ENCODE measurements around the gene WWC2.

Gene WWC2

DNA sequence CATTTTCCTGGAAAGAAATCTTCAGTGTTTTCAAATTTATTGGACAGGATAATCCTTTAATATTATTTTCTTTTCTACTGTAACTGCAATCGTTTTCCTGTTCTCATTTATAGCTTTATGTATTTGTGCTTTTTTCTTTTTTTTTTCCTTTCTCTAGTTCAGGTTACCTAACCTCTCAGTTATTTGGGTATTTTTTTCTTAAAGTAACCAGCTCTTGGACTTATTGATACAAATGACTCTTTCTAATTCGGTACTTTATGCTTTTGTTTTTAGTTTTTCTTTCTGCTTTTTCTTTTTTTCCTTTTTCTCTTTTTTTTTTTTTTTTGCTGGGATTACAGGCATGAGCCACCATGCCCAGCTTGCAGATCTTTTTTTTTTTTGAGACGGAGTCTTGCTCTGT lies 25.2 kb downstream of the WWC2 start:
- DNase-seq (ENCODE audit: low read depth, low spot score): no peak
- no peak overlapping the region for H3K4me3 ChIP-seq (ENCODE audit: low read length)
- H3K9me3 ChIP-seq (ENCODE audit: control insufficient read depth, insufficient read depth, low read length): no peaks in the 10 kb centered on the region
- no CpG with 5 or more reads among the region's 3 CpGs for WGBS (ENCODE audit: insufficient coverage, insufficient read length)
- peaks cover 3% of the 10 kb centered on the region for H3K4me1 ChIP-seq (ENCODE audit: control insufficient read depth, insufficient read depth, low read length)
- no peaks in the 10 kb centered on the region for H3K36me3 ChIP-seq (ENCODE audit: control insufficient read depth, insufficient read depth, low read length)
- H3K27ac ChIP-seq (ENCODE audit: low read length): no peak overlapping the region
- H3K27me3 ChIP-seq (ENCODE audit: control insufficient read depth, insufficient read depth, low read length): no peaks in the 10 kb centered on the region

GRCh38 chr4:183124865-183125264 lies 25.8 kb downstream of the WWC2 start:
- Histone ChIP-seq H3K27me3 (ENCODE audit: control insufficient read depth, insufficient read depth, low read length) (no peaks in the 10 kb centered on the region), H3K9me3 (ENCODE audit: control insufficient read depth, insufficient read depth, low read length) (no peaks in the 10 kb centered on the region), H3K4me1 (ENCODE audit: control insufficient read depth, insufficient read depth, low read length) (peaks cover 3% of the 10 kb centered on the region; the same call in 1 of the 2 replicates), H3K36me3 (ENCODE audit: control insufficient read depth, insufficient read depth, low read length) (no peaks in the 10 kb centered on the region), H3K4me3 (ENCODE audit: low read length) (no peak overlapping the region), H3K27ac (ENCODE audit: low read length) (no peak overlapping the region)
- no CpG with 5 or more reads among the region's 5 CpGs for WGBS (ENCODE audit: insufficient coverage, insufficient read length)
- DNase-seq (ENCODE audit: low read depth, low spot score): no peak

GRCh38 chr4:183129125-183129524 lies 30.1 kb downstream of the WWC2 start:
- no peaks in the 10 kb centered on the region for H3K9me3 ChIP-seq (ENCODE audit: control insufficient read depth, insufficient read depth, low read length)
- no peaks in the 10 kb centered on the region for H3K36me3 ChIP-seq (ENCODE audit: control insufficient read depth, insufficient read depth, low read length)
- H3K27ac ChIP-seq (ENCODE audit: low read length): no peak overlapping the region
- peaks cover 3% of the 10 kb centered on the region for H3K4me1 ChIP-seq (ENCODE audit: control insufficient read depth, insufficient read depth, low read length)
- no peaks in the 10 kb centered on the region for H3K27me3 ChIP-seq (ENCODE audit: control insufficient read depth, insufficient read depth, low read length)
- DNase-seq (ENCODE audit: low read depth, low spot score): no peak
- H3K4me3 ChIP-seq (ENCODE audit: low read length): no peak overlapping the region
- WGBS (ENCODE audit: insufficient coverage, insufficient read length): no CpG with 5 or more reads among the region's 3 CpGs

GRCh38 chr4:183129675-183130074 lies 30.6 kb downstream of the WWC2 start:
- Histone ChIP-seq H3K4me1 (ENCODE audit: control insufficient read depth, insufficient read depth, low read length) (peaks cover 3% of the 10 kb centered on the region), H3K27me3 (ENCODE audit: control insufficient read depth, insufficient read depth, low read length) (no peaks in the 10 kb centered on the region), H3K9me3 (ENCODE audit: control insufficient read depth, insufficient read depth, low read length) (no peaks in the 10 kb centered on the region), H3K4me3 (ENCODE audit: low read length) (no peak overlapping the region), H3K27ac (ENCODE audit: low read length) (no peak overlapping the region), H3K36me3 (ENCODE audit: control insufficient read depth, insufficient read depth, low read length) (no peaks in the 10 kb centered on the region)
- no peak for DNase-seq (ENCODE audit: low read depth, low spot score)
- no CpG with 5 or more reads among the region's 2 CpGs for WGBS (ENCODE audit: insufficient coverage, insufficient read length)

GRCh38 chr4:183130328-183131155 lies 31.5 kb downstream of the WWC2 start:
- no peak overlapping the region for H3K27ac ChIP-seq (ENCODE audit: low read length)
- no peaks in the 10 kb centered on the region for H3K27me3 ChIP-seq (ENCODE audit: control insufficient read depth, insufficient read depth, low read length)
- no CpG with 5 or more reads among the region's 7 CpGs for WGBS (ENCODE audit: insufficient coverage, insufficient read length)
- no peaks in the 10 kb centered on the region for H3K9me3 ChIP-seq (ENCODE audit: control insufficient read depth, insufficient read depth, low read length)
- peaks cover 3% of the 10 kb centered on the region for H3K4me1 ChIP-seq (ENCODE audit: control insufficient read depth, insufficient read depth, low read length)
- H3K4me3 ChIP-seq (ENCODE audit: low read length): no peak overlapping the region
- H3K36me3 ChIP-seq (ENCODE audit: control insufficient read depth, insufficient read depth, low read length): no peaks in the 10 kb centered on the region
- DNase-seq (ENCODE audit: low read depth, low spot score): no peak

DNA sequence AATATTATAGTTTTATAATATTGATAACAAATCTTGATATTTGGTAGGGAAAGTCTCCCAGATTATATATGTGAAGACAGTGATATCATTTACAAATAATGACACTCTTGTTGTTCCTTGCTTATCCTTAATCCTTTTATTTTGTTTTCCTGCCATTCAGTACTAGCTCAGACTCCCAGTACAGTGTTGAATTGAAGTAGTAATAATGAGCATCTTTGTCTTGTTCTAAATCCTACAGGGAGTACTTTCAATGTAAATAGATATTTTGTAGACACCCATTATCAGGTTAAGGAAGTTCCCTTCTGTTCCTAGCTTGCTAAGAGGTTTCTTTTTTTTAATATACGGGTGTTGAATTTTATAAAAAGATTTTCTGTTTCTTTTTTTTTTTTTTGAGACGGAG lies 33.0 kb downstream of the WWC2 start:
- no CpG with 5 or more reads among the region's 2 CpGs for WGBS (ENCODE audit: insufficient coverage, insufficient read length)
- H3K36me3 ChIP-seq (ENCODE audit: control insufficient read depth, insufficient read depth, low read length): no peaks in the 10 kb centered on the region
- no peaks in the 10 kb centered on the region for H3K27me3 ChIP-seq (ENCODE audit: control insufficient read depth, insufficient read depth, low read length)
- H3K9me3 ChIP-seq (ENCODE audit: control insufficient read depth, insufficient read depth, low read length): no peaks in the 10 kb centered on the region
- no peak for DNase-seq (ENCODE audit: low read depth, low spot score)
- peaks cover 3% of the 10 kb centered on the region for H3K4me1 ChIP-seq (ENCODE audit: control insufficient read depth, insufficient read depth, low read length)
- no peak overlapping the region for H3K4me3 ChIP-seq (ENCODE audit: low read length)
- no peak overlapping the region for H3K27ac ChIP-seq (ENCODE audit: low read length)

GRCh38 chr4:183132865-183133264 lies 33.8 kb downstream of the WWC2 start:
- no peak overlapping the region for H3K4me3 ChIP-seq (ENCODE audit: low read length)
- H3K27me3 ChIP-seq (ENCODE audit: control insufficient read depth, insufficient read depth, low read length): no peaks in the 10 kb centered on the region
- peaks cover 3% of the 10 kb centered on the region for H3K4me1 ChIP-seq (ENCODE audit: control insufficient read depth, insufficient read depth, low read length)
- H3K36me3 ChIP-seq (ENCODE audit: control insufficient read depth, insufficient read depth, low read length): no peaks in the 10 kb centered on the region
- H3K27ac ChIP-seq (ENCODE audit: low read length): no peak overlapping the region
- DNase-seq (ENCODE audit: low read depth, low spot score): no peak
- H3K9me3 ChIP-seq (ENCODE audit: control insufficient read depth, insufficient read depth, low read length): no peaks in the 10 kb centered on the region

DNA sequence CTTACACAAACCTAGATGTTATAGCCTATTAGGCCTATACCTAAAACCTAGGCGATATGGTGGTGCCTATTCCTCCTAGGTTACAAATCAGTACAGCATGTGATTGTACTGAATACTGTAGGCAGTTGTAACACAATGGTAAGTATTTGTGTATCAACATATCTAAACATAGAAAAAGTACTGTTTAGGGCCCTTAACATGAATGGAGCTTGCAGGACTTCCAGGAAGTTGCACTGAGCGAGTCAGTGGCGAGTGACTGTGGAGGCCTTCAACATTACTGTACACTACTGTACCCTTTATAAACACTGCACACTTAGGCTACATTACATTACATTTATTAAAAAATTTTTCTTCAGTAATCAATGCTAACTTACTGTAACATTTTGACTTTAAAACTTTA lies 37.8 kb downstream of the WWC2 start:
- Histone ChIP-seq H3K27ac (ENCODE audit: low read length) (no peak overlapping the region), H3K9me3 (ENCODE audit: control insufficient read depth, insufficient read depth, low read length) (no peaks in the 10 kb centered on the region), H3K4me3 (ENCODE audit: low read length) (no peak overlapping the region), H3K27me3 (ENCODE audit: control insufficient read depth, insufficient read depth, low read length) (no peaks in the 10 kb centered on the region), H3K4me1 (ENCODE audit: control insufficient read depth, insufficient read depth, low read length) (no peaks in the 10 kb centered on the region), H3K36me3 (ENCODE audit: control insufficient read depth, insufficient read depth, low read length) (no peaks in the 10 kb centered on the region)
- no CpG with 5 or more reads among the region's 3 CpGs for WGBS (ENCODE audit: insufficient coverage, insufficient read length)
- DNase-seq (ENCODE audit: low read depth, low spot score): no peak

DNA sequence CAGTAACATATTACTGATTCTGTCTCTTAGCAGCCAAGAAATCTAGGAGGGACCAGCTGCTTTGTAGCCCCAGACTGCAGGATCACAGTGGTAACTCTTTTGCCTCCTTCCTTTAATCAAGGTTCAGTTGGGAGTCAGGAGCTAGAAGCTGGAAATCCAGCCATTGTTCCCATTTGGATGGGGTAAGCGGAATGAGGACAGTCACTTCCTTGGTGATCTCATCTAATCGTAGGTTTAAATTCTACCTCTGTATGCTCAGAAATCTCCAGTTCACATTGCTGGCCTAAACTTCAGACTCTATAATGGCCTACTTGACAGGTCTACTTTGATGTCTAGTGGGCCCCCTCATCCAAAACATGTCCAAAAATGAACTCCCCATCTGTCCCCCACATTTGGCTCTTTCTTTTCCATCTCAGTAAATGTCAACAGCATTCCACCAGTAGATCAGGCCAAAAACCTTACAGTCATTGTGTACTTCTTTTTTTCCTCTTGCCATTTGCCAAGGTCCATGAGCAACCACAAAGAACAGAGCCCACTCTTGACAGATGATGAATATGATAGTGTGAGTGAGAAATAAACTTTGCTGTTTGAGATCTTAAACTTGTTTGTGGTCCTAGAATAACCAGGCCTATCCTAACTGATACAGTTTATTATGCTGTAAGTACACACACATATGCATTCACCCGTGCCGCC lies 40.1 kb downstream of the WWC2 start:
- WGBS (ENCODE audit: insufficient coverage, insufficient read length): no CpG with 5 or more reads among the region's 4 CpGs
- no peak for DNase-seq (ENCODE audit: low read depth, low spot score)
- H3K4me1 ChIP-seq (ENCODE audit: control insufficient read depth, insufficient read depth, low read length): no peaks in the 10 kb centered on the region

DNA sequence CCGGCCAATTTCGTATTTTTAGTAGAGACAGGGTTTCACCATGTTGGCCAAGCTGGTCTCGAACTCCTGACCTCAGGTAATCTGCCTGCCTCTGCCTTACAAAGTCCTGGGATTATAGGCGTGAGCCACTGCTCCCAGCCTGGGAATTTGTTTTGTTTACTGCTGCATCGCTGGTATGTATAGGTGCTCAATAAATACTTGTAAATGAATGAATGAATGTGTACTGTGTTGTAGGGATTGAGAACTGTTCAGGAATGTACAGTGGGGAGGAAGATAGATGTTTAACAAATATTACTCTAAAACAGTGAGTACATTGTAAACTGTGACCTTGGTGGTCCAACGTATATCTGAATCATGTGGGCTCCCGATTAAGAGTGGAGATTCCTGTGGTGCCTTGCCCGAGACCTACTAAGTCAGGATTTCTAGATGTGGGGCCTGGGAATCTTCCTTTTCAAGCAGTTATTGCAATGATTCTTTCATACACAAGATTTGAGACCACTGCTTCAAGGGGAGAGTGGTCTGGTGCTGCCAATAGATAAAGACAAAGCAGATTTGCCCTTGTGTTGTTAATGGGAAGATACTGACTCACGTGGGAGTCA lies 41.0 kb downstream of the WWC2 start:
- WGBS (ENCODE audit: insufficient coverage, insufficient read length): no CpG with 5 or more reads among the region's 9 CpGs
- H3K27ac ChIP-seq (ENCODE audit: low read length): no peak overlapping the region
- H3K4me3 ChIP-seq (ENCODE audit: low read length): no peak overlapping the region
- H3K9me3 ChIP-seq (ENCODE audit: control insufficient read depth, insufficient read depth, low read length): no peaks in the 10 kb centered on the region
- DNase-seq (ENCODE audit: low read depth, low spot score): no peak
- H3K36me3 ChIP-seq (ENCODE audit: control insufficient read depth, insufficient read depth, low read length): no peaks in the 10 kb centered on the region
- H3K27me3 ChIP-seq (ENCODE audit: control insufficient read depth, insufficient read depth, low read length): no peaks in the 10 kb centered on the region
- H3K4me1 ChIP-seq (ENCODE audit: control insufficient read depth, insufficient read depth, low read length): no peaks in the 10 kb centered on the region; the same call in 1 of the 2 replicates

More for the DNA sequence above, 40.1 kb downstream of the WWC2 start:
- H3K9me3 ChIP-seq (ENCODE audit: control insufficient read depth, insufficient read depth, low read length): no peaks in the 10 kb centered on the region
- H3K27ac ChIP-seq (ENCODE audit: low read length): no peak overlapping the region
- H3K4me3 ChIP-seq (ENCODE audit: low read length): no peak overlapping the region
- no peaks in the 10 kb centered on the region for H3K27me3 ChIP-seq (ENCODE audit: control insufficient read depth, insufficient read depth, low read length)
- H3K36me3 ChIP-seq (ENCODE audit: control insufficient read depth, insufficient read depth, low read length): no peaks in the 10 kb centered on the region
